ENCODE results near the gene SUN3. TPM values are rescaled to one million over a fixed set of nuclear protein-coding genes. Genes with fewer than 3 reads are reported as not detected.

The SUN3 gene
- total and polyA plus RNA-seq, 2 of the 13 experiments (the other 11 are each of a cell fraction or from before 2014, with no cell fraction given) = not detected

GRCh38 chr7:47944536-47945260, 84.2 kb downstream of the SUN3 start:
- intact Hi-C loops (cut with micrococcal nuclease; ENCODE audit: unreplicated experiment) = loop anchor here (1.0 to 10.0 kb wide), 4 partner anchors 25 to 680 kb away; no protein-coding TSS in a partner anchor
- H3K27me3 ChIP-seq (ENCODE audit: control insufficient read depth in 1 of 2, insufficient read depth in 2 of 2, low read length in 2 of 2) = peaks cover 2 to 7% of the 10 kb centered on the region in 2 experiments; a peak in 2 of 5 replicates
- peaks cover 28% of the 10 kb centered on the region for H3K4me1 ChIP-seq (ENCODE audit: insufficient read depth, low read length)
- WGBS (ENCODE audit: low lambda C conversion rate) = 13% methylated on average over 8 of the region's 12 CpGs
- in situ Hi-C loops (cut with HindIII; ENCODE audit: extremely low pct_ligation_motif_present, low pct_unique_long_range_greater_than_20kb) = no loop called here
- no peaks in the 10 kb centered on the region for H3K36me3 ChIP-seq (replicated peaks in 1 of 2; ENCODE audit: control insufficient read depth in 1 of 2, insufficient read depth in 2 of 2, low read length in 2 of 2)
- no peaks in the 10 kb centered on the region for H3K79me2 ChIP-seq (ENCODE audit: insufficient read depth, low read length)
- H3K9ac ChIP-seq (ENCODE audit: insufficient read depth, low read depth, low read length) = no peak overlapping the region
- ChIA-PET CTCF (ENCODE audit: low intra/inter-chr PET ratio, low total read pairs) (interaction anchor here (1.4 to 1.6 kb wide), 3 partner anchors 24 to 679 kb away, joined by 3 to 20 read pairs (median 17); no protein-coding TSS in a partner anchor), POLR2A (interaction anchor here (1.1 kb wide), 1 partner anchor 166 kb away, joined by 5 read pairs; no protein-coding TSS in a partner anchor)
- no peak overlapping the region for H3K4me2 ChIP-seq (ENCODE audit: low read depth, low read length)
- no peak overlapping the region for H2AFZ ChIP-seq (ENCODE audit: low read length)
- no peak overlapping the region for H3K4me3 ChIP-seq (replicated peaks in 1 of 3; ENCODE audit: insufficient read depth in 1 of 3, low read depth in 2 of 3, low read length in 3 of 3)
- H3K27ac ChIP-seq (ENCODE audit: extremely low read length, insufficient read depth, low read length) = no peak overlapping the region
- no peaks in the 10 kb centered on the region for H4K20me1 ChIP-seq (ENCODE audit: insufficient read depth, low read length)
- ATAC-seq (no peak), DNase-seq (ENCODE audit: low spot score) (no peak), FAIRE-seq (no peak)
- H3K9me3 ChIP-seq (ENCODE audit: low read length) = no peaks in the 10 kb centered on the region
- no TSS peak for BruUV-seq (replicated peaks)
- TF ChIP-seq KDM4B (CRISPR knock-in tag; IDR thresholded peaks at IDR 0.05) (no peak), ZNF773 (CRISPR knock-in tag; IDR thresholded peaks at IDR 0.05; ENCODE audit: borderline replicate concordance) (no peak), TEAD2 (CRISPR knock-in tag; IDR thresholded peaks at IDR 0.05) (no peak), ZBTB7A (CRISPR knock-in tag; IDR thresholded peaks at IDR 0.05) (no peak), ZNF138 (CRISPR knock-in tag; IDR thresholded peaks at IDR 0.05; ENCODE audit: low read depth) (no peak)
- TF ChIP-seq, protein P1, sequence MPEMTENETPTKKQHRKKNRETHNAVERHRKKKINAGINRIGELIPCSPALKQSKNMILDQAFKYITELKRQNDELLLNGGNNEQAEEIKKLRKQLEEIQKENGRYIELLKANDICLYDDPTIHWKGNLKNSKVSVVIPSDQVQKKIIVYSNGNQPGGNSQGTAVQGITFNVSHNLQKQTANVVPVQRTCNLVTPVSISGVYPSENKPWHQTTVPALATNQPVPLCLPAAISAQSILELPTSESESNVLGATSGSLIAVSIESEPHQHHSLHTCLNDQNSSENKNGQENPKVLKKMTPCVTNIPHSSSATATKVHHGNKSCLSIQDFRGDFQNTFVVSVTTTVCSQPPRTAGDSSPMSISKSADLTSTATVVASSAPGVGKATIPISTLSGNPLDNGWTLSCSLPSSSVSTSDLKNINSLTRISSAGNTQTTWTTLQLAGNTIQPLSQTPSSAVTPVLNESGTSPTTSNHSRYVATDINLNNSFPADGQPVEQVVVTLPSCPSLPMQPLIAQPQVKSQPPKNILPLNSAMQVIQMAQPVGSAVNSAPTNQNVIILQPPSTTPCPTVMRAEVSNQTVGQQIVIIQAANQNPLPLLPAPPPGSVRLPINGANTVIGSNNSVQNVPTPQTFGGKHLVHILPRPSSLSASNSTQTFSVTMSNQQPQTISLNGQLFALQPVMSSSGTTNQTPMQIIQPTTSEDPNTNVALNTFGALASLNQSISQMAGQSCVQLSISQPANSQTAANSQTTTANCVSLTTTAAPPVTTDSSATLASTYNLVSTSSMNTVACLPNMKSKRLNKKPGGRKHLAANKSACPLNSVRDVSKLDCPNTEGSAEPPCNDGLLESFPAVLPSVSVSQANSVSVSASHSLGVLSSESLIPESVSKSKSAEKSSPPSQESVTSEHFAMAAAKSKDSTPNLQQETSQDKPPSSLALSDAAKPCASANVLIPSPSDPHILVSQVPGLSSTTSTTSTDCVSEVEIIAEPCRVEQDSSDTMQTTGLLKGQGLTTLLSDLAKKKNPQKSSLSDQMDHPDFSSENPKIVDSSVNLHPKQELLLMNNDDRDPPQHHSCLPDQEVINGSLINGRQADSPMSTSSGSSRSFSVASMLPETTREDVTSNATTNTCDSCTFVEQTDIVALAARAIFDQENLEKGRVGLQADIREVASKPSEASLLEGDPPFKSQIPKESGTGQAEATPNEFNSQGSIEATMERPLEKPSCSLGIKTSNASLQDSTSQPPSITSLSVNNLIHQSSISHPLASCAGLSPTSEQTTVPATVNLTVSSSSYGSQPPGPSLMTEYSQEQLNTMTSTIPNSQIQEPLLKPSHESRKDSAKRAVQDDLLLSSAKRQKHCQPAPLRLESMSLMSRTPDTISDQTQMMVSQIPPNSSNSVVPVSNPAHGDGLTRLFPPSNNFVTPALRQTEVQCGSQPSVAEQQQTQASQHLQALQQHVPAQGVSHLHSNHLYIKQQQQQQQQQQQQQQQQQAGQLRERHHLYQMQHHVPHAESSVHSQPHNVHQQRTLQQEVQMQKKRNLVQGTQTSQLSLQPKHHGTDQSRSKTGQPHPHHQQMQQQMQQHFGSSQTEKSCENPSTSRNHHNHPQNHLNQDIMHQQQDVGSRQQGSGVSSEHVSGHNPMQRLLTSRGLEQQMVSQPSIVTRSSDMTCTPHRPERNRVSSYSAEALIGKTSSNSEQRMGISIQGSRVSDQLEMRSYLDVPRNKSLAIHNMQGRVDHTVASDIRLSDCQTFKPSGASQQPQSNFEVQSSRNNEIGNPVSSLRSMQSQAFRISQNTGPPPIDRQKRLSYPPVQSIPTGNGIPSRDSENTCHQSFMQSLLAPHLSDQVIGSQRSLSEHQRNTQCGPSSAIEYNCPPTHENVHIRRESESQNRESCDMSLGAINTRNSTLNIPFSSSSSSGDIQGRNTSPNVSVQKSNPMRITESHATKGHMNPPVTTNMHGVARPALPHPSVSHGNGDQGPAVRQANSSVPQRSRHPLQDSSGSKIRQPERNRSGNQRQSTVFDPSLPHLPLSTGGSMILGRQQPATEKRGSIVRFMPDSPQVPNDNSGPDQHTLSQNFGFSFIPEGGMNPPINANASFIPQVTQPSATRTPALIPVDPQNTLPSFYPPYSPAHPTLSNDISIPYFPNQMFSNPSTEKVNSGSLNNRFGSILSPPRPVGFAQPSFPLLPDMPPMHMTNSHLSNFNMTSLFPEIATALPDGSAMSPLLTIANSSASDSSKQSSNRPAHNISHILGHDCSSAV (CRISPR knock-in tag; IDR thresholded peaks at IDR 0.05; ENCODE audit: borderline replicate concordance) = no peak

Measured in HepG2 (cell line).